Right lobe of liver (tissue), 6 donors: ENCODE measurements around the gene CLEC1B. TPM values are rescaled to one million over a fixed set of nuclear protein-coding genes. Genes with fewer than 3 reads are reported as not detected.

Experiments
- ATAC-seq, 4 donors: fragments of 200-7000 bp; cut with Tn5 transposase; one replicate each; pipeline ENCODE4 v1.9.1; 2020; ENCODE audit warnings: mild to moderate bottlenecking in 4 of 4, moderate library complexity in 4 of 4
- DNase-seq, 3 donors: peaks; one replicate each; pipeline ENCODE4 v3.0.0-alpha.2; 2020
- H3K27ac ChIP-seq, 3 donors: fragments of 200-600 bp; one replicate each; pipeline ENCODE4 v1.8.0; 2022
- H3K27me3 ChIP-seq, 2 donors: fragments of 200-600 bp; one replicate each; pipeline ENCODE4 v1.8.0; 2022
- H3K36me3 ChIP-seq, 4 donors: fragments of 200-600 bp; sonication (generic) in 1 of 4; one replicate each; pipeline versions ENCODE4 v1.5.1 to v1.8.0; 2017 to 2022; ENCODE audit warnings: control low read depth in 1 of 4
- H3K4me1 ChIP-seq, 4 donors: fragments of 200-600 bp; sonication (generic) in 1 of 4; one replicate each; pipeline versions ENCODE4 v1.5.1 to v1.8.0; 2017 to 2022; ENCODE audit warnings: control low read depth in 1 of 4
- H3K4me3 ChIP-seq, 3 donors: fragments of 200-600 bp; one replicate each; pipeline ENCODE4 v1.8.0; 2022
- H3K9me3 ChIP-seq, 4 donors: fragments of 200-600 bp; sonication (generic) in 1 of 4; one replicate each; pipeline versions ENCODE4 v1.5.1 to v1.8.0; 2017 to 2022; ENCODE audit warnings: control low read depth in 1 of 4
- POLR2A ChIP-seq: fragments of 450-650 bp; IDR thresholded peaks from one replicate; pipeline ENCODE4 v1.6.1; 2017; ENCODE audit warnings: antibody characterized with exemption, mild to moderate bottlenecking
- WGBS: methylation state at CpG from one replicate; pipeline ENCODE4 v1.1.6; 2018; ENCODE audit warnings: low coverage, low lambda C conversion rate; ENCODE audit not compliant: insufficient coverage; ENCODE audit errors: missing lambda C conversion rate; 5-methylcytosine and 5-hydroxymethylcytosine counted together
- intact Hi-C, 2 donors: fragments of 100-400 bp; cut with DNase I; formaldehyde crosslinking; loops; one replicate each; pipeline versions ENCODE4 v1.11.2 to v1.14.1; 2022
- total RNA-seq, 6 experiments: library from RNA; depleted of rRNA in 2 of 6; stranded (reverse); fragments of >200 nt in 2 of 6; fragmentation: NEBNext Ultra II Directional in 3 of 6; extraction: Animal tissue kit (Norgen Biotek cat#: 25700) in 3 of 6; gene quantifications; one replicate each; pipeline versions ENCODE4 v1.1.0 to v1.2.4, GENCODE V29; 2016 to 2023
- TF ChIP-seq, protein P1 (sequence below), 4 donors: fragments of 200-600 bp in 3 of 4; fragments of 450-650 bp in 1 of 4; IDR thresholded peaks; one replicate each; pipeline versions ENCODE4 v1.5.1 to v1.8.0; 2016 to 2022; ENCODE audit warnings: antibody characterized with exemption in 4 of 4, mild to moderate bottlenecking in 2 of 4
- donor health status: DM: no; HTN: yes; CAD: no.
- donor health status: DM: no; HTN: no; CAD: no.
- donor health status: DM: no; HTN: no; CAD: no.
- donor health status: DM: no; HTN: yes; CAD: no.
- donor health status: DM: no; HTN: yes; CAD: no.

Gene CLEC1B
- total RNA-seq, 6 experiments from 2014 or later, result 6.8 to 23.5 (median 9.7) TPM

DNA sequence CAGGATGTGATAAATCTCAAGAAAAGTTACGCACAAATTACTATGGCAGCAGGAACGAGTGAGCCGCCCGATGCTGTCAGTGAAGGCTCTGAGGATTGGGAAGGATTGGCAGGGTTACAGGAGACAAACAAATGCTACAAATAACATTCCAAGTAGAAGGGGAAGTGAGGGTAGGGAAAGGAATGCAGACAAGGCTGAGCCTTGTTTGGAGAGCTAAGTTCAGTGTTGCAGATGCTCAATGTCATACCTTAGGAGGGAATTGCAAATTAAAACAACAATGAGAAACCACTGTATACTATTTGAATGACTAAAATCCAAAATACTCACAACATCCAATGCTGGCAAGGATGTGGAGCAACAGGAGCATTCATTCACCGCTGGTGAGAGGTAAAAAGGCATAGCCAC lies 32.9 kb upstream of the CLEC1B start:
- H3K4me3 ChIP-seq, result no peak overlapping the region
- H3K27me3 ChIP-seq, result no peaks in the 10 kb centered on the region
- H3K9me3 ChIP-seq, result no peaks in the 10 kb centered on the region
- no peak for TF ChIP-seq POLR2A
- TF ChIP-seq, protein P1, sequence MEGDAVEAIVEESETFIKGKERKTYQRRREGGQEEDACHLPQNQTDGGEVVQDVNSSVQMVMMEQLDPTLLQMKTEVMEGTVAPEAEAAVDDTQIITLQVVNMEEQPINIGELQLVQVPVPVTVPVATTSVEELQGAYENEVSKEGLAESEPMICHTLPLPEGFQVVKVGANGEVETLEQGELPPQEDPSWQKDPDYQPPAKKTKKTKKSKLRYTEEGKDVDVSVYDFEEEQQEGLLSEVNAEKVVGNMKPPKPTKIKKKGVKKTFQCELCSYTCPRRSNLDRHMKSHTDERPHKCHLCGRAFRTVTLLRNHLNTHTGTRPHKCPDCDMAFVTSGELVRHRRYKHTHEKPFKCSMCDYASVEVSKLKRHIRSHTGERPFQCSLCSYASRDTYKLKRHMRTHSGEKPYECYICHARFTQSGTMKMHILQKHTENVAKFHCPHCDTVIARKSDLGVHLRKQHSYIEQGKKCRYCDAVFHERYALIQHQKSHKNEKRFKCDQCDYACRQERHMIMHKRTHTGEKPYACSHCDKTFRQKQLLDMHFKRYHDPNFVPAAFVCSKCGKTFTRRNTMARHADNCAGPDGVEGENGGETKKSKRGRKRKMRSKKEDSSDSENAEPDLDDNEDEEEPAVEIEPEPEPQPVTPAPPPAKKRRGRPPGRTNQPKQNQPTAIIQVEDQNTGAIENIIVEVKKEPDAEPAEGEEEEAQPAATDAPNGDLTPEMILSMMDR (IDR thresholded peaks at IDR 0.05), result no peak
- WGBS, result 72% methylated on average over 5 of the region's 5 CpGs
- intact Hi-C loops, result loop anchor here in 1 of 2 donors (10.0 kb wide), 1 partner anchor 103 kb away; the partner anchor contains the start of gene CLEC7A
- DNase-seq (no peak), ATAC-seq (peak in 1 of 4 donors; percentile 57)
- H3K36me3 ChIP-seq, result no peaks in the 10 kb centered on the region
- H3K27ac ChIP-seq, result no peak overlapping the region
- H3K4me1 ChIP-seq, result no peaks in the 10 kb centered on the region

DNA sequence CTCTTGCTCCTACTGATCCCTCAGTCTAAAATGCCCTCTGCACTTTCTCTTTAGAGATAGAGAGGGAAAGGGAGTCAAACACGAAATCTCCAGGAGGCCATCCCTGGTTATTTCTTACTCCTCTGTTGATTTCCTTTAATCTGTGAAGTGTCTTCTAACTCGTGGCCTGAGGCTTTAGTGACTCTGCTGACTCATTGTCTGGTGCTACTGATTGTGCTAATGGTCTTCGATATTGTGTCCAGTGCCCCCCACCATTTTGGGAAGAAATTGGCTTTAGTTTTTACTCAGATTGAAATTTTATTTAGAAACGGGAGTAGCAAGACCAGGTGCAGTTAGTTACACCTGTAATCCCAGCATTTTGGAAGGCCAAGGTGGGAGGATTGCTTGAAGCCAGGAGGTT lies 32.4 kb upstream of the CLEC1B start:
- ATAC-seq, result peak in 1 of 4 donors; percentile 21
- no peaks in the 10 kb centered on the region for H3K36me3 ChIP-seq
- H3K4me1 ChIP-seq, result no peaks in the 10 kb centered on the region
- H3K9me3 ChIP-seq, result no peaks in the 10 kb centered on the region
- no peaks in the 10 kb centered on the region for H3K27me3 ChIP-seq
- TF ChIP-seq, protein P1 (IDR thresholded peaks at IDR 0.05), result no peak
- TF ChIP-seq POLR2A, result no peak
- no peak overlapping the region for H3K27ac ChIP-seq
- intact Hi-C loops, result loop anchor here in 1 of 2 donors (10.0 kb wide), 1 partner anchor 103 kb away; the partner anchor contains the start of gene CLEC7A
- 40% methylated on average over 4 of the region's 4 CpGs for WGBS
- no peak overlapping the region for H3K4me3 ChIP-seq
- DNase-seq, result no peak

DNA sequence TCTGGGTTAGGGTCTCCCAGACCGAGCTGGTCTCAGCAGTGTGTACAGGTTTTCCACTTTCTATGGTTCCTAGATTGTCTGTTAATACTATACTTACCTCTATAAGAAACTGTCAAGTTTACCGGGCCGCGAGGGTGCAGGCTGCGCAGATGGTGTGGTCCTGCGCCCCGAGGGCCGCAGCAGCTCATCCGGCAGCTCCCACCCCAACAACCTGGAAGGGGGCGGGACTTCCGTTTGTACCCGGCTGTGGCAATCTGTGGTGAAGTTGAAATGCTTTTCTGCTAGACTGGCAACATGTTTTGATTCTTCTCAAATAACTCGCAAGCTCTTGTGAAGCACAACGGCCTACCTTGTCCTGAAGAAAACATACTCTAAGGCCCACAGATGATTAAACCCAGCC lies 31.5 kb upstream of the CLEC1B start, which contains the start of gene CLEC9A:
TSS of gene CLEC9A (plus strand) at position 237 of the 400 bp plus-strand sequence. CDS start 22,006 bp downstream, outside the sequence.
- DNase-seq, result no peak
- intact Hi-C loops, result loop anchor here in 1 of 2 donors (10.0 kb wide), 1 partner anchor 104 kb away; the partner anchor contains the start of gene CLEC7A
- Histone ChIP-seq H3K4me1 (no peaks in the 10 kb centered on the region), H3K9me3 (no peaks in the 10 kb centered on the region), H3K36me3 (no peaks in the 10 kb centered on the region), H3K27me3 (no peaks in the 10 kb centered on the region), H3K4me3 (no peak within 1 kb of the TSS), H3K27ac (no peak within 1 kb of the TSS)
- WGBS, result 71% methylated on average over 9 of the region's 14 CpGs
- TF ChIP-seq, protein P1 (IDR thresholded peaks at IDR 0.05), result no peak
- no peak for TF ChIP-seq POLR2A
- no peak for ATAC-seq

DNA sequence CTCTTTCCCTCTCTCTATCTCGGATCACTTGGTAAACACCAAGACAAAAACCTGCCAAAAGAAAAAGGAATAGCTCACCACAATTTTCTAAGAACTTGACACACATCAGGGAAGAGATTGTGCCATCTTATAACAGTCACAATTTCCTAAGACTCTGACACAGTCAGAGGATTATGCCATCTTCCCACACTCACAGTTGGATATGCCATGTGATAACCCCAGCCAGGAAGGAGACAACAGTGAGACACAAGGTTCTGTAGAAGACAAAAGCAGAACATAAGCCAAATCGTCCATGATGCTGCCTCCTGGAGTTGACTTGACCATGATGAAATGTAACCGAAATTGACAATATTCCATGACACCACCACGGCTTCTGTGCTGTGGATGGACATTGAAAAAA lies 28.8 kb upstream of the CLEC1B start:
- no peak overlapping the region for H3K27ac ChIP-seq
- WGBS, result 18% methylated on average over 4 of the region's 4 CpGs
- H3K9me3 ChIP-seq, result no peaks in the 10 kb centered on the region
- intact Hi-C loops, result no loop called here
- no peak for DNase-seq
- no peaks in the 10 kb centered on the region for H3K4me1 ChIP-seq
- H3K36me3 ChIP-seq, result no peaks in the 10 kb centered on the region
- peak in 3 of 4 donors; percentile 32 to 54 (median 36) for ATAC-seq
- H3K27me3 ChIP-seq, result no peaks in the 10 kb centered on the region
- TF ChIP-seq, protein P1 (IDR thresholded peaks at IDR 0.05), result no peak
- no peak for TF ChIP-seq POLR2A
- no peak overlapping the region for H3K4me3 ChIP-seq
